Breast epithelium (tissue), 4 donors: ENCODE measurements around the gene TP63. TPM values are rescaled to one million over a fixed set of nuclear protein-coding genes. Genes with fewer than 3 reads are reported as not detected.

Experiments used
- DNase-seq, 2 donors: peaks; one replicate each; pipeline ENCODE4 v3.0.0-alpha.2; 2019; ENCODE audit warnings: low spot score in 2 of 2
- H3K27ac ChIP-seq, 2 donors: fragments of 200-600 bp; sonication (generic) in 1 of 2; one replicate each; pipeline ENCODE4 v1.5.1; 2016 to 2019; ENCODE audit warnings: mild to moderate bottlenecking in 1 of 2
- H3K27me3 ChIP-seq, 2 donors: fragments of 200-600 bp; sonication (generic) in 1 of 2; one replicate each; pipeline versions ENCODE4 v1.5.1 to v1.6.0; 2017 to 2019; ENCODE audit warnings: control low read depth in 1 of 2, mild to moderate bottlenecking in 1 of 2
- H3K36me3 ChIP-seq: fragments of 200-600 bp; one replicate; pipeline ENCODE4 v1.5.1; 2019
- H3K4me1 ChIP-seq, 2 donors: fragments of 200-600 bp; sonication (generic); one replicate each; pipeline ENCODE4 v1.5.1; 2016 to 2019; ENCODE audit warnings: control low read depth in 1 of 2
- H3K4me3 ChIP-seq, 3 donors: fragments of 200-600 bp; sonication (generic); 1 replicate in 2 of 3; 2 replicates in 1 of 3; pipeline ENCODE4 v1.5.1; 2016 to 2019; ENCODE audit warnings: mild to moderate bottlenecking in 3 of 3, moderate library complexity in 2 of 3
- H3K9me3 ChIP-seq, 2 donors: fragments of 200-600 bp; sonication (generic) in 1 of 2; one replicate each; pipeline ENCODE4 v1.5.1; 2016 to 2019; ENCODE audit warnings: control low read depth in 1 of 2
- CTCF ChIP-seq, 3 donors: fragments of 450-650 bp; IDR thresholded peaks; one replicate each; pipeline ENCODE4 v1.5.1; 2016 to 2017; ENCODE audit warnings: antibody characterized with exemption in 3 of 3, mild to moderate bottlenecking in 3 of 3, moderate library complexity in 3 of 3
- POLR2A ChIP-seq: fragments of 450-650 bp; IDR thresholded peaks from one replicate; pipeline ENCODE4 v1.6.1; 2016; ENCODE audit warnings: antibody characterized with exemption, mild to moderate bottlenecking, moderate library complexity
- POLR2AphosphoS5 ChIP-seq, 3 donors: sonication (generic); formaldehyde crosslinking; IDR thresholded peaks; one replicate each; pipeline ENCODE4 v1.6.1; 2017; ENCODE audit warnings: antibody characterized with exemption in 3 of 3
- intact Hi-C: fragments of 100-400 bp; cut with DNase I; formaldehyde crosslinking; loops from one replicate; pipeline ENCODE4 v1.15.1; 2023; ENCODE audit warnings: low total_unique reads
- total RNA-seq, 3 donors: library from RNA; depleted of rRNA; stranded (reverse); fragments of >200 nt; gene quantifications; one replicate each; pipeline ENCODE4 v1.1.0, GENCODE V29; 2016

TP63 gene
- total RNA-seq: 10 to 100 TPM in 2 of 3 donors, under 1 TPM in 1; 0.96 to 47.7 (median 20.0) TPM

DNA sequence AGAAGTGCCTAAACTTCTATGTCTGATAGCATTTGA lies at the start of gene TP63:
Gene TP63 (plus strand): TSS at position 17 of the 36 bp plus-strand sequence. CDS start 127 bp downstream, outside the sequence.
- TF ChIP-seq POLR2A (no peak), CTCF (IDR thresholded peaks at IDR 0.05) (no peak), POLR2AphosphoS5 (IDR thresholded peaks at IDR 0.05) (no peak)
- H3K9me3 ChIP-seq: no peaks in the 10 kb centered on the region
- peak within 1 kb of the TSS in 1 of 2 donors; percentile 5 for H3K27ac ChIP-seq
- peaks cover 0 to 7% of the 10 kb centered on the region in 2 donors for H3K4me1 ChIP-seq
- no peaks in the 10 kb centered on the region for H3K36me3 ChIP-seq
- H3K4me3 ChIP-seq: no peak within 1 kb of the TSS
- no peaks in the 10 kb centered on the region for H3K27me3 ChIP-seq
- intact Hi-C loops: no loop called here
- DNase-seq: no peak

GRCh38 chr3:189582179-189582578 lies 49.0 kb upstream of the TP63 start:
- Histone ChIP-seq H3K4me3 (no peak overlapping the region), H3K27ac (no peak overlapping the region), H3K36me3 (no peaks in the 10 kb centered on the region), H3K4me1 (no peaks in the 10 kb centered on the region), H3K9me3 (no peaks in the 10 kb centered on the region), H3K27me3 (no peaks in the 10 kb centered on the region)
- intact Hi-C loops: no loop called here
- TF ChIP-seq POLR2A (no peak), POLR2AphosphoS5 (IDR thresholded peaks at IDR 0.05) (no peak), CTCF (IDR thresholded peaks at IDR 0.05) (no peak)
- no peak for DNase-seq

DNA sequence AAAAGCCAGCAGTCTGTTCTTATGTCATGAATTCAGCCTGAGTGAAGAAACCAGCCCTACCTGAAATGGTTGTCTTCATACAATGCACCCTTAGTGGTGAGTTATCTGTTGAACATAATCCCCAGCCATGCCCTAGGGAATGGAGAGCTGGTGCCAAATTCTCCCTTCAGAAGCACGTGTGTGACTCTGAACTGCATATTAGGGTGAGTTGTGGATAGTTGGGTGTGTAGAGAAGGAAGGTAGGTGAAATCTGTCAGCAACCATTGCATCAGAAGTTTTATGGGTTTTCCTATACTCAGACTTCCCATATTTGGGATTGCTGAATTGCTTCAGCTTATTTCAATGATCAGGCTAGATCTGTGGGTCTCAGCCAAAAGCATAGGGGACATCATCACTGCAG lies 46.5 kb upstream of the TP63 start:
- no peaks in the 10 kb centered on the region for H3K4me1 ChIP-seq
- intact Hi-C loops: no loop called here
- no peak overlapping the region for H3K4me3 ChIP-seq
- DNase-seq: peak in 1 of 2 donors; percentile 39
- H3K36me3 ChIP-seq: no peaks in the 10 kb centered on the region
- H3K27ac ChIP-seq: no peak overlapping the region
- H3K9me3 ChIP-seq: no peaks in the 10 kb centered on the region
- H3K27me3 ChIP-seq: no peaks in the 10 kb centered on the region
- TF ChIP-seq POLR2A: no peak
- TF ChIP-seq CTCF (IDR thresholded peaks at IDR 0.05): no peak
- TF ChIP-seq POLR2AphosphoS5 (IDR thresholded peaks at IDR 0.05): no peak

DNA sequence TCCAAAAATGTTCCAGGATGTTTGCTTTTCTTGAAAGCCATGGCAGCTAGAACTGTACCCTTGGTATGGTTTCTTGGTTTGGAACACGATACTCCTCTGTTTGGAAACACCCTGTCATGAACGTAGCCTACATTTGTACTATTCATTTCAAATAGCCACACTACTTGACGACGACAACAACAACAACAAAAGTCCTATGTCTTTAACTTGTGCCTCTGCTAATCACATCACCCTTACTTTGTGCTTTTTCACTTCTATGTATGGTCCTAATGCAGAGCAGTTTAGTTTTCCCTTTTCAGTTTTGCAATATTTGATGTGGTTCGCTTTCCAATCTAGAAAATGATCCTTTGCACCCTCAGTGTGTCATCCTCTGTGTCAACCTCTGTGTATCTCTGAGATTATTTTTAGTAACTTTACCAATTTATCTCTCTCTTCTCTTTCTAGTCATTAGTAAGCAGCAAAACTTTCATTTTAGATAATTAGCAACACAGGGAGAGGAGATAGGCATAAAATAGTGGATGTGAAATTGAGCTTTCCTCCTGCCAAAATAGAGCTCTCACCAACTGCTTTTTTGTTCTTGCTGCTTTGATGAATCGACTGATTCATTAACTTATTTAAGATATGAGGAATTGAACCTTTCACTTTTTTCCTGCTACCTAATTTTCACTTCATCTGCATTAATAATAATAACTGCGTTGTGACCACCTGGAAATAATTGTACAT lies 44.1 kb upstream of the TP63 start:
- Histone ChIP-seq H3K9me3 (no peaks in the 10 kb centered on the region), H3K4me1 (no peaks in the 10 kb centered on the region), H3K27ac (no peak overlapping the region), H3K27me3 (no peaks in the 10 kb centered on the region), H3K4me3 (no peak overlapping the region), H3K36me3 (no peaks in the 10 kb centered on the region)
- TF ChIP-seq POLR2AphosphoS5 (IDR thresholded peaks at IDR 0.05) (no peak), CTCF (IDR thresholded peaks at IDR 0.05) (no peak), POLR2A (no peak)
- no peak for DNase-seq
- intact Hi-C loops: no loop called here

DNA sequence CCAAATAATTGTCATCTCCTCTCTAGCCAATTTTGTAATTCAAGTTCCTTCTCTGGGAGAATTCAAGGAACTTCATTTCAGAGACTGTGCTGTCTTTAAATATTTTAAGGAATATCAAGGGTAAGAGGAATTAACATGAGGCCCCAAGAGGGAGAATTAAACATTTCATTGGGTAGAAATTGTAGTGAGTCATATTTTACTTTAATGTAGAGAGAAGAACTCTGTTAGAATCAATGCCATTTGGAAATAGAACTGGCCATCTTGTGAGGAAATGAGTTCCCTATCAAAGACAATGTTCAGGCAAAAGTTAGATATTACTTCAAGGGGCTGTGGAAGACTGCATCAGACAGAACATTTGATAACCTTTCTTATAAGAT lies 43.5 kb upstream of the TP63 start:
- TF ChIP-seq POLR2AphosphoS5 (IDR thresholded peaks at IDR 0.05) (no peak), CTCF (IDR thresholded peaks at IDR 0.05) (no peak), POLR2A (no peak)
- intact Hi-C loops: no loop called here
- Histone ChIP-seq H3K9me3 (no peaks in the 10 kb centered on the region), H3K27ac (no peak overlapping the region), H3K4me1 (no peaks in the 10 kb centered on the region), H3K36me3 (no peaks in the 10 kb centered on the region), H3K4me3 (no peak overlapping the region), H3K27me3 (no peaks in the 10 kb centered on the region)
- DNase-seq: no peak
